Measurements from ENCODE around the gene PI4KA.

Gene PI4KA

DNA sequence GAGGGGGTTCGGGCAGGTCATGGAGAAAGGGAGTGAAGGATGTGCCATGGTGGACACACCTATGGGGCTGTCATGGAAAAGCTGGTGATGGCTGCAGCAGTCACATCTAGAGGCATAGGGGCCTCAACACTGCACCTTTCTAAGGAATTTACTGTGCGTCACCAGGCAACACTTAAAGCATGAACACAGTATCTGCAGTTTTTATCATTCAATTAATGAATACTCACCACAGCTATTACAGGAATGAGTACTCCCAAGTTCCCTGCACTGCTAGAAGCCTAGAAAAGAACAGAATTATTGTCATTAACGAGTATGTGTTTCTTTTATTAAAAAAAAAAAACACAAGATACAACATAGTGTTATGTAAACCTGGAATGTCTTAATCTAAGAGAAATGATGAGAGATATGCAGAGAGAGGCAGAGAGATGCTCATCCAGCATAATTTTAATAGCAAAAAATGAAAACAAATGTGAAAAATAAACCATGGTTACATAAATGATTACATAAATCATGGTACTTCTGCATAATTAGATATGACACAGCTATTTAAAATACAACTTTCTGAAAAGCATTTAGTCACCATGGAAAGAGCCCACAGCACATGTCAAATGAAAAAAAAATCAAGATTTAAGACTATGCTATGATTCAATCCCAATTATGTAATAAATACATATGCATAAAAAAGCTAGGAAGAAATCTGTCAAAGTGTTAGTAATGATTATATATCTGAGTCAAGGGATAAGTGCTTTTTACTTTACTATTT lies 65.5 kb downstream of the PI4KA start:
- no peak for DNase-seq (ENCODE audit: low read depth)

DNA sequence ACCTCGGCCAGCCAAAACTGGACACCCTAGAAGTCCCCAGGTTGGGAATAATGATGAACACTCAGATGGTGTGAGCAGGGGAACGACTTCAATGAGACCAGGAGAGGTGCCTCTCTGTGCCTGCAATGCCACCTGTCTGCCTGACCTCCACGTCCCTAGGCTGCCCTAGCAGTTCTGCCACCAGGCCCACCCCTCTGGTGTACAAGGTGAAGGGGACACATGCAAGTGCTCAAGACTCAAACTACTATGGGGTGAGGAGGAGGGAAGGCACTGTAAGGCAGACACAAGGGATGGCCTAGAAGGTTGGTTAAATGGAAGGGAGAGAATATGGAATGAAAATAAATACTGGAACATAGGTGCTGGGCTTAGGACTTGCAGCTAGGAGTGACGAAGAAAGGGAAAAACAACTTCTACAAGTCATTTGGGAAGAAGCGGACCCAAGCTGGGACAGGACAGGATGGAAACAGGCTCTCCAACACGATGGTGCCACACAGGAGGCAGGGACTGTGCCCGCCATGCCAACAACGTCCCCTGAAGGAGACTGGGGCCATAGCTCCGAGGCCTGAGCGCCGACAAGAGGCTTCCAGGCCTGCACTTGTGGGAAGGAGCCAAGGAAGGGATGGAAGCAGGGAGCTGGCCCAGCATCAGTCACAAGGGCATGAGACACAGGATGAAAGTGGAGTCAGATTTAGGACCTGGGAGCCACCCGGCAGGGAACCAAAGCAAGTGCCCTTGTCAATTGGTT lies 66.2 kb downstream of the PI4KA start:
- DNase-seq (ENCODE audit: low read depth), result no peak

DNA sequence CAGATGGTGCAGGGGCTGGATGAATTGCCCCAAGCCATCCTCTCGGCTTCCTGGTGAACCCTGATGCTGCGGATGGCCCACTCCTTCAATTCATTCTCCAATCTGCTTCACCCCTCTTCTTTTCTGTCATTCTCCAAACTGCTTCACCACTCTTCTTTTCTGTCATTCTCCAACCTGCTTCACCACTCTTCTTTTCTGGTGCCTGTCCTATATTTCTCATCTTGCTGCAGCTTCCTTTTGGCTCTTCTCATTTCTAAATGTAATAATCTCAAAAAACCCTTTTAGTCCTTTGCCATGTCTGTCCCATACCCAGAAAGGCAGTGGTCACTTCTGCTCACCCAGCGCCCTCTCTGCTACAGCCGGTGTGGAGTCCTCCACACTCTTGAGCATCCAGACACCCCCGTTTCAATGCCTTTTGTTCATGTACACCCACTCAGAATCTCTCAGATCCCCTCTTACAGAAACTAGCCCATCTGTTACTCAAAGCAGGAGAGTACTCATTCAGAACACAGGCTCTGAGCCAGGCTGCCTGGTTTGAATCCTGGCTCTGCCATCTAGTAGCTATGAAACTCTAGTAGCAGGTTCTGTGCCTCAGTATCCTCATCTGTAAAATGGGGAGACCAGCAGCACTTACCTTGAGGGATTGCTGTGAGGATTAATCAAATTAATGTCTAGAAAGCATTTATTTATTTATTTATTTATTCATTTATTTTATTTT lies 69.8 kb downstream of the PI4KA start:
- no peak for DNase-seq (ENCODE audit: low read depth)

DNA sequence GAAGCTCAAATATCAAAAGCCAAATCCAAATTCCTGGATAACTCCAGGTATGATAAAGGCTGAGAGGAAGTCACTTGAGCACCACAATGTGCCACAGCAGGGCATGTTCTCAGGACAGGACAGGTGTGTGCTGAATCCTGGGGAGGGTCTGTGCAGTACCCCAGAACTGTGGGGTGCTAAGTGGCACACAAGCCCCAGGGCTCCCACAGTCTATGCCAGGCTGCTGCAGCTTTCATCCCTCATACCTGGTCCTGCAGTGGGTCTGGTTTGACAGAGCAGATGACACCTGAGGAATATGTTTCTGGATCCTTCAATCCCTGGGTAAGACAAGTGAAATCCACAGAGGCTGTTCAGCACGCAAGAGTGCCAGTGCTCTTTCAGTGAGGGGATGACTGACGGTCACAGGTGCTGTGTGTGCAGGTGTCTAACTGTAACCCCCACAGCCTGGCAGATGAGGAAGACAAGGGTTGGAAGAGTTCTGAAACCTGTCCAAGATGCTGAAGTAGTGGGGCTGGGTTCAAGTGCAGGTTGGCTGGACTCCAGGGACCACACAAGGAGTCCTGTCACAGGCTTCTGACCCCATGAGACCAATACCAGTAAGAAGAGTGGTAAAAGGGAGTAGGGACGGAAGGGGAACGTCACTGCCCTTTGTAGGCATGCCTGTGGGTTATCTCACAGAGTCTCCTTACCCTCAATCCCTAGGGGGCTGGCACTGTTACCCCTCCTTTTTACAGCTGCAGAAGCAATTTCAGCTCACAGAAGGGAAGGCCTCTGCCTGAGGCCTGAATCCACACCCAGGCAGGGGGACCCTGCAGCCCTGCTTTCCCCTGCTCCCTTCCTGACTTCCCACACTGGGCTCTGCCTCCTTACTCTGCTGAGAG lies 70.6 kb downstream of the PI4KA start:
- DNase-seq (ENCODE audit: low read depth), result no peak

DNA sequence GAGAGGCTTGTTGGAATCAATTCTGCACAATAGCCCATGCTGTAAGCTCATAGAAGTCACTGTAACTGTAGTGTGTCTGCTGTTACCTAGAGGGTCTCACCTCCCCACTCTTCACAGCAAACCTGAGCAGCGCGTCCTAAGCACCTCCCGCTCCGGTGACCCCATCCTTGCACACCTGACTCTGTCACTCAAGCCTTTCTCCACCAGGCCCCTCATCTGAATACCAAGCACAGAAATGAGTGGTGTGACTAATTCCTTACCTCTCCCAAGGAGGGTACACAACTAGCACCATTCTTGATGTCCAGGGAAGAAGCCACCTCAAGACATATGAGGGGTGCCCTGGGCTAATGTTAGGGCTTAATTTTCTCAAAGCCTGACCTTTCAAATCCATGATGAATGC lies 71.4 kb downstream of the PI4KA start:
- DNase-seq (ENCODE audit: low read depth), result no peak

DNA sequence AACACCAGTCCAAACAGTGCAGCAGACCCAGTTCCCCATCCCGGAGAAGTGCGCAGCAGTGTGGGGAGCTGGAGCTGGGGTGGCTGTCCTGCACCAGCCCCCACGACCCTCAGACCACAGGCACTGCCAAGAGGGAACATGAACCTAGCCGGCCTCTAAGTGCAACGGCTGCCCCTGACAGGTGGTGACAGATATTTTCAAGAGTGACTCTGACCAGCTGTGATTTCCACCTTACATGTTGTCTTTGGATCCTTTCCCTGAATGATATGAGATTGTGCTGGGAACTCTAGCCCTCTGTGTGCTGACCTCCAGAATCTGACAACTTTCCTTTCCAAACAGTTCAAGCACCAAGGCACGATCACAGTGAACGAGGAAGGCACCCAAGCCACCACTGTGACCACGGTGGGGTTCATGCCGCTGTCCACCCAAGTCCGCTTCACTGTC lies 72.1 kb downstream of the PI4KA start:
- DNase-seq (ENCODE audit: low read depth), result no peak

DNA sequence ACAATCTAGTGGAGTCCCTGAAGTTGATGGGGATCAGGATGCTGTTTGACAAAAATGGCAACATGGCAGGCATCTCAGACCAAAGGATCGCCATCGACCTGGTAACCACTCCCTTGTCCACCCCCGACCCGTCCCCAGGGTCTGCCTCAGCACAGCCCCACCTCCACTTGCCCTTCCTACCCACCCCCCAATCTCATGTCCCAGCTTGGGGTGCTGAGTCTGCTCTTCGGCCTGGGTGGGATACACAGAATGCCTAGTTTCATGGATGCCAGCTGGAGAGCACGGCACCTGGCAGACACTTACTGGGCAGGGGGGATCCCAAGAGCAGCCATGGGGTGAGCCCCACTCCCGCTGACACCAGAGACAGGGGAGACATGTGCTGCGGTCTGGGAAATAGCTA lies 72.6 kb downstream of the PI4KA start:
- no peak for DNase-seq (ENCODE audit: low read depth)

DNA sequence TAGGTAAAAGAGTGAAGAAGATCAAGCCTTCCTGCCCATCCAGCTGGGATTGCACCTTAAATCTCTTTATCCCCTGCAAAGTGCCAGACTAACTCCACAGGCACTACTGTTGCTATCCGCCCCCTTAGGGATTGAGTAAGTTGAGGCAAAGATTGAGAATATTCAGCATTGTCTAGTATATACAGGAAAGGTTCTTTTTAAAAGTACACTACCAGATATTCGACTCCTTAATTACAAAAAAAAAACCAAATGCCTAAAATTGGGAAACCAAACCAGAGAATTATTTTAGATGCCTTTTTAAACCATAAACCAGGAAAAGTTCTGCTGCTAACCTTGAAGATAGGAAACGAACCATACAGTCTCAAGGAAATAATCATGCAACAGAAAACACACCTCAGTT lies 73.2 kb downstream of the PI4KA start:
- no peak for DNase-seq (ENCODE audit: low read depth)

DNA sequence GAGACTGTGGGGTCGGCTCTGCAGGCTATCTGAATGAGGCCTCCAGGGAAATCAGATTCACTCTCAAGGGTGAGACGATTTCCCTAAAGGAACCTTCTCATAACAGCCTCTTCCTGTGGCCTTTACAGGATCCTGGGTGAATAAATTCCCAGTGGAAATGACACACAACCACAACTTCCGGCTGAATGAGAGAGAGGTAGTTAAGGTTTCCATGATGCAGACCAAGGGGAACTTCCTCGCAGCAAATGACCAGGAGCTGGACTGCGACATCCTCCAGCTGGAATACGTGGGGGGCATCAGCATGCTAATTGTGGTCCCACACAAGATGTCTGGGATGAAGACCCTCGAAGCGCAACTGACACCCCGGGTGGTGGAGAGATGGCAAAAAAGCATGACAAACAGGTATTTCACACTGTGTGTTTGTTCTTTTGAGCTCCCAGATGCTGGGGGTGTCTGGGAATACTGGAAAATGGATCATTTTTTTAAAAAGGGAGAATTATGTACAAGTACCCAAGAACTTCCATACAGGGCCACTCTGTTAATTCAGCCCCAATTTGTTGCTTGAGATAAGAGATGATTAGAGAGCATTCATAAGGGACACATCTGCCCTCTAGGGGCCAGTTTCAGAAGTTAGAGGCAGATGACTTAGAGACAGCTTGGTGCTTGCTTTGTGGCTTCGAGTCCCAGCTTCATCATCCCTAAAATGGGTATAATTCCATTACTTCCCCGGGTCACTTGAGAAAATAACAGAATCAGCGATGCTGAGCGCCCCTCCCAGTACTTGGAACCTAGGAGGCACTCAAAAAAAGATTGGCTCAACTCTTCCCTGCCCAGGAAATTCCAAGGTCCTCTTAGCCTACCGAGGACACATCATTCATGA lies 74.5 kb downstream of the PI4KA start:
- peak; percentile 24 for DNase-seq (ENCODE audit: low read depth)

DNA sequence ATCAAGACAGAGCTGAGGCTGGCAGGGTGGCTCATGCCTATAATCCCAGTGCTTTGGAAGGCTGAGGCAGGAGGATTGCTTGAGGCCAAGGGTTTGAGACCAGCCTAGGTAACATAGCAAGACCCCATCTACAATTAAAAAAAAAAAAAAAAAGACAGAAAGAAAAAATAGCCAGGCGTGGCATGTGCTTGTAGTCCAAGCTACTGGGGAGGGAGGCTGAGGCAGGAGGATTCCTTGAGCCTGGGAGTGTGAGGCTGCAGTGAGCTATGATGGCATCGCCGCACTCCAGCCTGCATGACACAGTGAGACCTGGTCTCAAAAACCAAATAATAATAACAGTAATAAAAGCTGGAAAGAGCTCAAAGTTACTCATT lies 75.3 kb downstream of the PI4KA start:
- DNase-seq (ENCODE audit: low read depth), result no peak

DNA sequence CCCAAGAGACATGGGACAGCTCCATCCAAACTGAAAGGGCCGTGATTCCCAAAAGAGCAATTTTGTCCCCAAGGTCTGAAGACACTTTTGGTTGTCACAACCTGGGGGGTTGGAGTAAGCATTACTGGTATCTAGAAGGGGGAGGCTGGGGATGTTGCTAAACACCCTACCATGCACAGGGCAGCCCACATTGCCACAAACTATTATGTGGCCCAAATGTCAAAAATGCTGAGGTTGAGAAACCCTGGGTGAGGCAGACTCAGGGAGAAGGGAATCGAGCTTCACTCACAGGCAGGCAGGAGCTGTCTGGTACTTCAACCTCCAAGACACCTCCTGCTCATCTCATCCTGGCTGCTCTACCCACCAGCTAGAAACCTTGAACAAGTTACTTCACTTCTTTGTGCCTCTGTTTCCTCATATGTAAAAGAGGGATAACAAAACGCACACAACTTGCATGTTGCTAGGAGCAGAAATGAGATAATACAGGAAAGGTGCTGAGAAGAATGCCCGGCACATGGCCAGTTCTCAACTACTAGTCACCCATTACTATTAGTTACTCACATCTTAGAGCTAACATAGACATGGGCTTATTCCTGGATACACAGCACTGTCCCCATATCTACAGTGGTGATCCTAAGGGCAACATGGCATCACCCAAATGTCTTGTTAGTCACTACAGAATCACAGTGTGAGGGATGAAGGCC lies 75.9 kb downstream of the PI4KA start:
- no peak for DNase-seq (ENCODE audit: low read depth)

DNA sequence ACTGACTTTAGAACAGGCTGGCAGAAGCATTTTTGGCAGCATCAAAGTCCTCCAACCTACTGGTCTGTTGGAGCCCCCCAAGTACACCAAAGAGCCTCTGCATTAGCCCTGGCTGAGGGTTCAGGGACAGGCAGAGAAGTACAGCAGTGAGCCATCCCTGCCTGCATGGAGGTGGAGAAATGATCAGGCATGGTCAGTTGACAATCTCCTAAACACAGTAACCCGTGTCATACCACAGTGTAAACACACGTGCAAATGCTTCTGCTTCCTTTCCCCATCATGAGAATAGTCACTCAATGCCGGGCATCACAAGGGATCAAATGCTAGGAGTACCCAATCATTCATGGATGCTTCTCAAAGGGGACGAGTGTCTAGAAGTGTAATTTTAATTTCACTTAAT lies 76.5 kb downstream of the PI4KA start:
- DNase-seq (ENCODE audit: low read depth), result no peak

DNA sequence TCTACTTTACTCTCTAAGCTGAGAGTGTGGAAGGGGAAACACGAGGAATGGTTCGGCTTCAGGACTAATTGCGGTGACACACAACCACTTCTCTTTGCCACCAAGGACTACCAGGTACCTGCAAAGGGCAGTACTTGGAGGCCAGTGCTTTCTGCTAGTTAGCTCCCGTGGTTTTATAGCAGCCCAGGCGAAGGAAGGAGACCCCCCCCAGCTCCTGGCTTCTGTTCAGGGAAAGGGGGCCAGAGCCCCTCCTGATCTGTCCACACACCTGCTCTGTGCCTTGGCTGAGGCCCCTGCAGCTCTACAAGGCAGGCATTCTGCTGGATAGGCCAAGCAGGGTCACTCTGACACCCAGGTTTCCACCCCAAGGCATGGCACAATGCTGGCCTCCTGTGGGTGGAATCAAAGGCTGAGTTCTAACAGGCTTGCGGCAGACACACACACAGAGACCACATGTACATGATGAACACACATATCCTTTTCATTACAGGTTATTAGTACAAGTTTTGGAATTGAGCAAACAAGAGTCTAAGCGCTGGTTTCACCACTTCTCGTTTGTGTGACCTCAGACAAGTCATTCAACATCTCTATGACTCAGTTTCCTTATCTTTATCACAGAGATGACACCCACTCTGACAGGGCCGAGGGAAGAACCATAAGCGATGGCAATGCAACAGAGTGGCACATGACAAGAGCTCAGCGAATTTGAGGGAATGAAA lies 77.2 kb downstream of the PI4KA start:
- DNase-seq (ENCODE audit: low read depth), result no peak

DNA sequence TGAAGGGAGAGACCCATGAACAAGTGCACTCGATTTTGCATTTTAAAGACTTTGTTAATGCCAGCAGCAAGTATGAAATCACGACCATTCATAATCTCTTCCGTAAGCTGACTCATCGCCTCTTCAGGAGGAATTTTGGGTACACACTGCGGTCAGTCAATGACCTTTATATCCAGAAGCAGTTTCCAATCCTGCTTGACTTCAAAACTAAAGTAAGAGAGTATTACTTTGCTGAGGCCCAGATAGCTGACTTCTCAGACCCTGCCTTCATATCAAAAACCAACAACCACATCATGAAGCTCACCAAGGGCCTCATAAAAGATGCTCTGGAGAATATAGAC lies 78.8 kb downstream of the PI4KA start:
- DNase-seq (ENCODE audit: low read depth), result no peak

DNA sequence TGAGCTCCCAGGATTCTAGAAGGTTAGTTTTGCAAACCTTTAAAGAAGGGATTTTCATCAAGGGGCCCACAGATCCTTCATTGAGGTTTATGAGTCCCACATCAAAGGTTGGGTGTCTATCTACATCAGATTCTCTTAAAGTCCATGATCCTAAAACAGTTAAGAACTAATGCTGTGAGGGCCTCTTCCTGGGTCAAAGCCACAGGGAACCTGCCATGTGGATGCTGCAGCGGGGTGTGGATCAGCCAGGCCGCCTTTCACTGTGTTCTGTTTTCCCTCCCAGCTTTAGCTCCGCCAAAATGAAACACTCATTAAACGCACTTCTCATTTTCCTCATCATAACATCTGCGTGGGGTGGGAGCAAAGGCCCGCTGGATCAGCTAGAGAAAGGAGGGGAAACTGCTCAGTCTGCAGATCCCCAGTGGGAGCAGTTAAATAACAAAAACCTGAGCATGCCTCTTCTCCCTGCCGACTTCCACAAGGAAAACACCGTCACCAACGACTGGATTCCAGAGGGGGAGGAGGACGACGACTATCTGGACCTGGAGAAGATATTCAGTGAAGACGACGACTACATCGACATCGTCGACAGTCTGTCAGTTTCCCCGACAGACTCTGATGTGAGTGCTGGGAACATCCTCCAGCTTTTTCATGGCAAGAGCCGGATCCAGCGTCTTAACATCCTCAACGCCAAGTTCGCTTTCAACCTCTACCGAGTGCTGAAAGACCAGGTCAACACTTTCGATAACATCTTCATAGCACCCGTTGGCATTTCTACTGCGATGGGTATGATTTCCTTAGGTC lies 79.4 kb downstream of the PI4KA start:
- no peak for DNase-seq (ENCODE audit: low read depth)

DNA sequence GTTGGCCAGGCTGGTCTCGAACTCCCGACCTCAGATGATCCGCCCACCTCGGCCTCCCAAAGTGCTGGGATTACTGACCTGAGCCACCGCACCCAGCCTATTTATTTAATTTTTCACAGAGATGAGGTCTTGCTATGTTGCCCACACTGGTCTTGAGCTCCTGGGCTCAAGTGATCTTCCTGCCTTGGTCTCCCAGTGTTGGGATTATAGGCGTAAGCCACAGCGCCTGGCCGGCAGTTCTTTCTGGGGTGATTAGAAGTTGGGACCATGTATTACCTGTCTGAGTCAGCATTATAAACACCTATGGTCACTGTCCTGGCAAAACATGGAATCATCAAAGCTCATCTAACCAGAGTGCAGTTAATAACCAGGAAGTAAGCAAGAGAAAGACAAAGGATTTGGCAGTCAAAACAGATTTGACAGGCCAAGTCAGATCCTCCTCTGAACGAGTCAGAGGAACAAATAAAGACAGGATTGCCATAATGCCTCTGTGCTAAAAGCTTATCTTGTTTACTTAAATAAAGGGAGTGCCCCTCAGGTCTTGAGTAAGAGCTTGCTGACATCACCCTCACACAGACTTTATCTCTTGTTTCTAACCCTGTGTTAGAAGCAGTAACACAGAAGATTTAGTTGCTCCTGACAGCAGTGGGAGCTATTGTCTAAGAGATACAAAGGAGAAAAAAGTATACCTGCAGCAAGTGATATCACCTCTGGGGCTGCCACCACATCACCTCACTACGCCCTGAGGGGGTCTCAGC lies 81.0 kb downstream of the PI4KA start:
- DNase-seq (ENCODE audit: low read depth), result no peak

DNA sequence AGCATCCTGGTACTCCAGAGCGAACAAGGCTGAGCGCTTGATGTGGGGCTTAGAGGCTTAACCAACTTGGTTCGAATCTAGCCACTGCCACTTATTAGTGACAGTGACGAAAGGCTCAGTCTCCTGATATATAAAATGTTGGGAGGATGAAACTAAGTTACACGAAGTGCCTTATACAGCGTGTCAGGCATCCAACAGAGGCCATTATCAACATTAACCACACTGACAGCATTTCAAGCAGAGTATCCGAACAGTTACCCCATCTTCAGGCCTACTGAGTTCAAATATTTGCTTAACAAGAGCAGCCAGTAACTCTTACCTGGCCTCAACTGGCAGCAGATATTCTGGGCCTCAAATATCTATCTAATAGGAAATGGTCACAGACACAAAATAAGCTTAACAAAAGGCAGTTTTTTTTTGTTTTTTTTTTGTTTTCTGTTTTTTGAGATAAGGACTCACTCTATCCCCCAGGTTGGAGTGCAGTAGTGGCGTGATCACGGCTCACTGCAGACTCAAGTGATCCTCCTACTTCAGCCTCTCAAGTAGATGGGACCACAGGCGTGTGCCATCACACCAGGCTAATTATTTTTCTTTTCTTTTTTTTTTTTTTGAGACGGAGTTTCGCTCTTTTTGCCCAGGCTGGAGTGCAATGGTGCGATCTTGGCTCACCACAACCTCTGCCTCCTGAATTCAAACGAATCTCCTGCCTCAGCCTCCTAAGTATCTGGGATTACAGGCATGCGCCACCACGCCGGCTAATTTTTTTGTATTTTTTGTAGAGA lies 81.8 kb downstream of the PI4KA start:
- no peak for DNase-seq (ENCODE audit: low read depth)

All from stimulated activated CD4-positive, alpha-beta T cell treated with anti-CD3 and anti-CD28 coated beads, Interleukin-2, amount 100 ng/mL, for 4 hours (primary cell).